Measurements from ENCODE around the gene MAPK4. TPM values are rescaled to one million over a fixed set of nuclear protein-coding genes. Genes with fewer than 3 reads are reported as not detected.

MAPK4 gene
- total RNA-seq, 1 donor from 2014 or later = 2.2 TPM

DNA sequence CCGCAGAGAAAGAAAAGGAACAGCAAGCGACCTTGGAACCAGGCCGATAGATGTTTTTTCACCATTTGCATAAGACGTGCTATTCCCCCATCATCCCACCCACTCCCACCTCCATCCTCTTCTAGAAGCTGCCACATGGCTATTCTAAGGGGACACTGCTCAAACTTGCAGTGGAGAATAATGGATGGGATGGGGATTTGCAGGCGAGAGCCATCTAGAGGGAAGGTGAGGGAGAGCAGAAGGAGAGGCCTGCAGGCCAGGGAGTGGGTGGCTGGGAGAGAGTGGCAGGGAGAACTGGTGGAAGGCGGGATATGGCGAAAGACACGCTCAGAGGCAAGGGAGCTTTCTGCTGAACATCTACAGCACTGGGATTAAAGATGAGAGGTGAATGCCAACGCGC is 84.9 kb downstream of the MAPK4 start:
- Histone ChIP-seq H3K27ac (no peak overlapping the region), H3K36me3 (no peaks in the 10 kb centered on the region), H3K4me1 (no peaks in the 10 kb centered on the region), H3K4me3 (no peak overlapping the region), H3K9me3 (no peaks in the 10 kb centered on the region), H3K27me3 (no peaks in the 10 kb centered on the region)
- TF ChIP-seq, protein P1, sequence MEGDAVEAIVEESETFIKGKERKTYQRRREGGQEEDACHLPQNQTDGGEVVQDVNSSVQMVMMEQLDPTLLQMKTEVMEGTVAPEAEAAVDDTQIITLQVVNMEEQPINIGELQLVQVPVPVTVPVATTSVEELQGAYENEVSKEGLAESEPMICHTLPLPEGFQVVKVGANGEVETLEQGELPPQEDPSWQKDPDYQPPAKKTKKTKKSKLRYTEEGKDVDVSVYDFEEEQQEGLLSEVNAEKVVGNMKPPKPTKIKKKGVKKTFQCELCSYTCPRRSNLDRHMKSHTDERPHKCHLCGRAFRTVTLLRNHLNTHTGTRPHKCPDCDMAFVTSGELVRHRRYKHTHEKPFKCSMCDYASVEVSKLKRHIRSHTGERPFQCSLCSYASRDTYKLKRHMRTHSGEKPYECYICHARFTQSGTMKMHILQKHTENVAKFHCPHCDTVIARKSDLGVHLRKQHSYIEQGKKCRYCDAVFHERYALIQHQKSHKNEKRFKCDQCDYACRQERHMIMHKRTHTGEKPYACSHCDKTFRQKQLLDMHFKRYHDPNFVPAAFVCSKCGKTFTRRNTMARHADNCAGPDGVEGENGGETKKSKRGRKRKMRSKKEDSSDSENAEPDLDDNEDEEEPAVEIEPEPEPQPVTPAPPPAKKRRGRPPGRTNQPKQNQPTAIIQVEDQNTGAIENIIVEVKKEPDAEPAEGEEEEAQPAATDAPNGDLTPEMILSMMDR (IDR thresholded peaks at IDR 0.05) = no peak
- no peak for TF ChIP-seq POLR2AphosphoS5 (IDR thresholded peaks at IDR 0.05; ENCODE audit: insufficient read depth in 1 of 2, low read depth in 1 of 2)
- TF ChIP-seq POLR2A (IDR thresholded peaks at IDR 0.05) = no peak
- intact Hi-C loops (cut with DNase I) = no loop called here
- DNase-seq (ENCODE audit: extremely low spot score in 2 of 2) = no peak

DNA sequence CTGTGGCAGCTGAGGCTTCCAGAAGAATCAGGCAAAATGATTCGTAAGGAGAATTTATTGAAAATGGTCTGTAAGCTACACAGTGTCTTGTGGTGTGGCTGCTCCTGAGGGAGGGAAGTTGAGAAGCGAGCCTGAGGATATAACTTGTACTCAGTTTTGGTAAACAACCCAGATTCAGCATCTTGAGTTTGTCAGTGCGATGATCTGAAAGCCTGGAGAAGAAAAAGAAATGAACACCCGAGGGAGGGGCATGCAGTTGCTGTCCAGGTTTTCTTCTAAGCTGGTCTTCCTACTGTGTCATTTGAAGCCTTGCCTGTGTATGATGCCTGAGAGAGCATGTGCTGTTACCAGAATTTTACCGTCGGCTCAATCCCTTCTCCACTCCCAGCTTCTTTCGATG is 87.3 kb downstream of the MAPK4 start:
- no peak overlapping the region for H3K4me3 ChIP-seq
- H3K9me3 ChIP-seq = no peaks in the 10 kb centered on the region
- no peaks in the 10 kb centered on the region for H3K4me1 ChIP-seq
- no peak for TF ChIP-seq POLR2A (IDR thresholded peaks at IDR 0.05)
- TF ChIP-seq, protein P1 (IDR thresholded peaks at IDR 0.05) = no peak
- TF ChIP-seq POLR2AphosphoS5 (IDR thresholded peaks at IDR 0.05; ENCODE audit: insufficient read depth in 1 of 2, low read depth in 1 of 2) = no peak
- H3K27me3 ChIP-seq = no peaks in the 10 kb centered on the region
- intact Hi-C loops (cut with DNase I) = no loop called here
- DNase-seq (ENCODE audit: extremely low spot score in 2 of 2) = no peak
- H3K27ac ChIP-seq = no peak overlapping the region
- H3K36me3 ChIP-seq = no peaks in the 10 kb centered on the region

DNA sequence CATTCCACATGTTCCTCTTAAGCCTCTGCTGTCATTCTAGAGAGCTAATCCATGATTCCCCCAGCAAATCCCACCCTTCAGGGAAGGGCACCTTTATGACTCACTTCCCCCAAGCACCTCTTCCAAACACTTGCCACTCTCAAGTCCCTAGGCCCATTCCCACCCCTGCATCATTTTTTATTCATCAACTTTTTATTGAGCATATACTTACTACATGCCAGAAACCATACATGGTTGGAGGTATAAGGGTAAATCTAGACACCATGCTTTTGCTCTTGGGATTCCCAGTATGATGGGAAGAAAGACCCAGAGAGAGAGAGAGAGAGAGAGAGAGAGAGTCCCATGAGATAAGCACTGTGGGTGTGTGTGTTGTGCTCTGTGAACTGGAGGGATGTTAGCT is 87.9 kb downstream of the MAPK4 start:
- no peak for DNase-seq (ENCODE audit: extremely low spot score in 2 of 2)
- no peaks in the 10 kb centered on the region for H3K9me3 ChIP-seq
- no peak overlapping the region for H3K27ac ChIP-seq
- H3K4me1 ChIP-seq = no peaks in the 10 kb centered on the region
- H3K36me3 ChIP-seq = no peaks in the 10 kb centered on the region
- TF ChIP-seq POLR2A (IDR thresholded peaks at IDR 0.05) (no peak), POLR2AphosphoS5 (IDR thresholded peaks at IDR 0.05; ENCODE audit: insufficient read depth in 1 of 2, low read depth in 1 of 2) (no peak)
- TF ChIP-seq, protein P1 (IDR thresholded peaks at IDR 0.05) = no peak
- H3K27me3 ChIP-seq = no peaks in the 10 kb centered on the region
- intact Hi-C loops (cut with DNase I) = no loop called here
- no peak overlapping the region for H3K4me3 ChIP-seq

DNA sequence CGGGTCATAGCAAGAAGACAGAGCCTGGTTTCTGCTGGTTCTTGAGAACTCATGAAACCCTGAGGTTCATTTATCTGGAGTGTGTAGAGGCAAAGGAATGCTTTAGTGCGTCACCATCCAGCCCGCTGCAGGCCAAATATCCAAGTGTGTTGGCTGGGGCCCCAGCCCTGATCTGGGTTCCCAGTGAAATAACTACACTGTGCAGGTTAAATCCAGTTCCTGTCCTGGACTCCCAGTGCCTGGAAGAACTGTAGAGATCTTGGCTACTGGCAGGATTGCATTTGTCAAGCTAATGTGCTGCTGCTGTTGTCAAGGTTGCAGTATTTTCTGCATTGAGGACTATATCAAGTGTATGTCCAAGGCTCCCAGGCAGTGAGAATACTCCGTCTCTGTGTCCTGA is 89.9 kb downstream of the MAPK4 start:
- intact Hi-C loops (cut with DNase I) = no loop called here
- TF ChIP-seq POLR2A (IDR thresholded peaks at IDR 0.05) (no peak), POLR2AphosphoS5 (IDR thresholded peaks at IDR 0.05; ENCODE audit: insufficient read depth in 1 of 2, low read depth in 1 of 2) (no peak)
- TF ChIP-seq, protein P1 (IDR thresholded peaks at IDR 0.05) = no peak
- Histone ChIP-seq H3K4me3 (no peak overlapping the region), H3K27me3 (no peaks in the 10 kb centered on the region), H3K4me1 (no peaks in the 10 kb centered on the region), H3K27ac (no peak overlapping the region), H3K36me3 (no peaks in the 10 kb centered on the region), H3K9me3 (no peaks in the 10 kb centered on the region)
- DNase-seq (ENCODE audit: extremely low spot score in 2 of 2) = no peak

DNA sequence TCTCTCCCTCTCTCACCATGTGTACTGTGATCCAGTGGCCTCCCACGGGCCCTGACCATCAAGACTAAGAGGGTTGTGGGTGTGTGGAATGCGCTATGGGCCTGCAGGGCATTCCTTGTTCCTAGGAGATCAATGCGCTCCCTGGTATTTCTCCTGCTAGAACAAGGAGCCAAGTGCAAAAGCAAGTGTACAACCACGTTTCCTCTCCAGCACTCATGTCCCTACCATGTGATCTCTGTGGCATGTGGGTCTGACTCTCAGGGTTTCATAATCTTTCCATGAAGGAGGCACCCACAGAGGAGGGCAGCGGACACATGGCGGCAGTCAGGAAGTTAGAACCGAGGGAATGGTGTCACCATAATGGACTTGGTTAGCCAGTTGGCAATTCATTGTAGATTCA is 91.4 kb downstream of the MAPK4 start:
- TF ChIP-seq POLR2AphosphoS5 (IDR thresholded peaks at IDR 0.05; ENCODE audit: insufficient read depth in 1 of 2, low read depth in 1 of 2) = no peak
- TF ChIP-seq, protein P1 (IDR thresholded peaks at IDR 0.05) = no peak
- TF ChIP-seq POLR2A (IDR thresholded peaks at IDR 0.05) = no peak
- Histone ChIP-seq H3K36me3 (no peaks in the 10 kb centered on the region), H3K27me3 (no peaks in the 10 kb centered on the region), H3K9me3 (no peaks in the 10 kb centered on the region), H3K4me3 (no peak overlapping the region), H3K4me1 (no peaks in the 10 kb centered on the region), H3K27ac (no peak overlapping the region)
- no peak for DNase-seq (ENCODE audit: extremely low spot score in 2 of 2)
- intact Hi-C loops (cut with DNase I) = no loop called here
